HUES48 (cell line): ENCODE data around the gene IQCM.
"Not testable (repeated sequence)": the region's sequence is repeated elsewhere in the genome, so short reads cannot be mapped to it uniquely, and the experiment has no call there.

Source experiments
- H3K27ac ChIP-seq: one replicate; pipeline ENCODE4 v1.7.0; 2013; ENCODE audit warnings: low read depth, low read length, inconsistent platforms
- H3K27me3 ChIP-seq: 2 replicates; pipeline ENCODE4 v1.6.1; 2013; ENCODE audit warnings: mild to moderate bottlenecking, low read length; ENCODE audit not compliant: control insufficient read depth, insufficient read depth
- H3K36me3 ChIP-seq: 2 replicates; pipeline ENCODE4 v1.6.1; 2013; ENCODE audit warnings: low read length; ENCODE audit not compliant: control insufficient read depth, insufficient read depth
- H3K4me1 ChIP-seq: 2 replicates; pipeline ENCODE4 v1.6.1; 2013; ENCODE audit warnings: mild to moderate bottlenecking, low read length; ENCODE audit not compliant: control insufficient read depth, insufficient read depth
- H3K4me3 ChIP-seq: 2 replicates; pipeline ENCODE4 v1.5.1; 2013; ENCODE audit warnings: mild to moderate bottlenecking, low read depth, low read length
- H3K9ac ChIP-seq: 2 replicates; pipeline ENCODE4 v1.6.1; 2013; ENCODE audit warnings: mild to moderate bottlenecking, low read depth, low read length, moderate library complexity
- H3K9me3 ChIP-seq: 2 replicates; pipeline ENCODE4 v1.6.1; 2013; ENCODE audit warnings: low read length; ENCODE audit not compliant: control insufficient read depth, insufficient read depth

The IQCM gene

DNA sequence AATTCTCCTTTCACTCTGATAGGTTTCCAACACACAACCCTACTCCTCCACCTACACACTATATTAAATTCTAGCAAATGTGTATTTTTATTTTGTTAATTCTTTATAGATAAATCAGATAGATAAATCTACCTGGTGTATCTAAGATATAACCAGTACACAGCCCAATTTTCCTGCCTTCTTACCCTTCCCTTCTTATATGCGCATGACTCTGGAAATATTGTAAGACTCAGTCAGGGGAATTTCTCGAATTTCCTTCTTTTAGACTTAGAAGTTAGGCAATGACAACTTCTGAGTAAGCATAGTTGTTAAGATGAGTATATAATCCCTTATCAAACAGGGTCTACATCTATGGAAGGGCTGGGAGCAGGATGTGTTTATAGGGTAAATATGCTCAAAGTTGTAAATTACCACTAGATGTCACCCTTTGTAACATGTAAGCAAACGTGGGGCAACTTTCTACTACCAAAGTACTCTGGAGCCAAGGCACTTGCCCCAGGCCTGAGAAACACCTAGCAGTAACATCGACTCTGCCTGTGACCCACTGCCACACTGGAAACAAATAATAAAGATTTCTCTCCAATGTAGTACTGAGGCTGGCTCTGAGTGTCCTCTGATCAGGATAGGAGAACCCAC lies 444.7 kb downstream of the IQCM start:
- H3K4me1 ChIP-seq = no peaks in the 10 kb centered on the region

DNA sequence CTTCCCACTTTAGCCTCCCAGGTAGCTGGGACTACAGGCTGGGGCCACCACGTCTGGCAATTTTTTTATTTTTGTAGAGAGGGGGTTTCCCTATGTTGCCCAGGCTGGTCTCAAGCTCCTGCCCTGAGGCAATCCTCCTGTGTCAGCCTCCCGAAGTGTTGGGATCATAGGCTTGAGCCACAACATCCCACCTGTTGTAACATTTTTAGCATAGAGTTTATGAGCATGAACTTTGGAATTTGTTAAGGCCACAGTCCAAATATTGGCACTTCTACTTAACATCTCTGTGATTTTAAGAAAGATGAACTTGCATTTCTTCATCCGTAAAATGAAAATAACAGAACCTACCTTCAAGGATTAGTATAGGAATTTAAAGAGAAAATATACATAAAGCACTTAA lies 445.6 kb downstream of the IQCM start:
- Histone ChIP-seq H3K4me3 (no peak overlapping the region), H3K4me1 (no peaks in the 10 kb centered on the region), H3K27me3 (no peaks in the 10 kb centered on the region), H3K9ac (no peak overlapping the region), H3K27ac (no peak overlapping the region), H3K9me3 (no peaks in the 10 kb centered on the region), H3K36me3 (no peaks in the 10 kb centered on the region)

More for the DNA sequence above, 444.7 kb downstream of the IQCM start:
- Histone ChIP-seq H3K27ac (no peak overlapping the region), H3K36me3 (no peaks in the 10 kb centered on the region), H3K27me3 (no peaks in the 10 kb centered on the region), H3K4me3 (no peak overlapping the region), H3K9me3 (no peaks in the 10 kb centered on the region), H3K9ac (no peak overlapping the region)

DNA sequence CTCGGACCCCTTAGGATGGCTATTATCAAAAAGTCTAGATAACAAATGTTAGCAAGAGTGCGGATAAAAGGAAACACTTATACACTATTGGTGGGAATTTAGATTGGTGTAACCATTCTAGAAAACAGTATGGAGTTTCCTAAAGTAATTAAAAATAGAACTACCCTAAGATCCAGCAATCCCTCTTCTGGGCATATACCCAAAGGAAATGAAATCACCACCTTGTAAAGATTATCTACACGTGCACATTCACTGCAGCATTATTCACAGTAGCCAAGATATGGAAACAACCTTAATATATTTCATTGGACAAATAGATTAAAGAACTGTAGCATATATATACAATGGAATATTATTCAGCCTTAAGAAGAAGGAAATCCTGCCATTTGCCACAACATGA lies 462.4 kb downstream of the IQCM start:
- Histone ChIP-seq H3K27me3 (no peaks in the 10 kb centered on the region), H3K9me3 (peaks cover 3% of the 10 kb centered on the region; the same call in 1 of the 2 replicates), H3K36me3 (no peaks in the 10 kb centered on the region), H3K4me1 (no peaks in the 10 kb centered on the region), H3K27ac (no peak overlapping the region), H3K9ac (no peak overlapping the region), H3K4me3 (no peak overlapping the region)

DNA sequence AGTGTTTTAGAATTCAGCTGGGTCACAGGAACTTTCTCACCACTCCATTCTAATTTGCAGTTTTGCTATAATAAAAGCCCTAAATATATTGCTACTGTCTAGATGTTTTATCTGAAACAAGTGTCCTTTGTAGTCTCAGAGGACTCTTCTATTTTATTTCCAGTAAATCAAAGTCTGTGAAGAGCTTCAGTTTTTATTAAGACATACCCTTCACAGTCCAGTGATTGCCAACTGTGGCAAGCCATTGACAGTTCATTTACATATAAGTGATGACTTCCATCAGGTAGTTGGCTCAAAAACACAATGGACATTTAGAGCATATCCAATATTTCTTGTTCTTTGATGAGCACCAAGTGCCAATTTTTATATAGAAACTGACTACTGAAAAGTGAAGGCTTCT lies 466.1 kb downstream of the IQCM start:
- Histone ChIP-seq H3K36me3 (no peaks in the 10 kb centered on the region), H3K4me1 (no peaks in the 10 kb centered on the region), H3K9ac (no peak overlapping the region), H3K4me3 (no peak overlapping the region), H3K27me3 (no peaks in the 10 kb centered on the region), H3K9me3 (peaks cover 3% of the 10 kb centered on the region; the same call in 1 of the 2 replicates), H3K27ac (no peak overlapping the region)

DNA sequence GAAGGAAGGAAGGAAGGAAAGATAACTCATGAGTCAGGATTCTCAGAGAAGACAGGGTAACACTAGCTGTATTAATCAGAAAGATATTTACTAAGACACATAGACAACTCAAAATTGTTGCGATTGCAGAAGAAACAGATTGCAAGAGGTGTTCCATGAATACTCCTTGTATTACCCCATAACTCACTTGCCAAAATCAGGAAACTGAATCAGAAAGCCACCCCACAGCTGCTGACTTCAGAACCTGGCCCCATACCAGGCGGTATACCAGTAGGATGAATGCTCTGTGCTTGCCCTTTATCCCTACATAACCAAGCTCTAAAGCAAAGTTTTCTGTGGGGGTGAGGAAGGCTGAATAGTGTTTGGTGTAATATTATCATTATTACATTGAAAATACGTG lies 468.5 kb downstream of the IQCM start:
- H3K4me1 ChIP-seq = no peaks in the 10 kb centered on the region
- no peaks in the 10 kb centered on the region for H3K36me3 ChIP-seq
- H3K27ac ChIP-seq = no peak overlapping the region
- H3K27me3 ChIP-seq = no peaks in the 10 kb centered on the region
- no peak overlapping the region for H3K4me3 ChIP-seq
- no peaks in the 10 kb centered on the region for H3K9me3 ChIP-seq
- H3K9ac ChIP-seq = no peak overlapping the region

DNA sequence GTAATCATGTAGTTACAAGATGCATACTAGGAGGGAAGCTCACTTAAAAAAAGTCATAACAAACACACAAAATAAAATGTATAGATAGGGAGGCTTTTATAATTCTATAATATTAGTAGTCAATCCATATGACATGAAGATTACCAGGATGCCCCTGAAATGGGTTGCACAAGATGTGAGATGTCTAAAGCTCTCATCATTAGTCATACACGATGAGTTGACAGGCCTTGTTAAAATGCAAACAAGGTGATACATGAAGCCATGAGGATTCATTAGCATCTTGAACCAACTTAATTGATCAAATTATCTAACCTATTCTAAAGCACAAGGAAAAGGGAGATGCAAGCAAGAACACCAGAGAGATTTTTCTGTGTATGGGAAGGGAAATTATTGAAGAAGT lies 470.2 kb downstream of the IQCM start:
- no peaks in the 10 kb centered on the region for H3K36me3 ChIP-seq

DNA sequence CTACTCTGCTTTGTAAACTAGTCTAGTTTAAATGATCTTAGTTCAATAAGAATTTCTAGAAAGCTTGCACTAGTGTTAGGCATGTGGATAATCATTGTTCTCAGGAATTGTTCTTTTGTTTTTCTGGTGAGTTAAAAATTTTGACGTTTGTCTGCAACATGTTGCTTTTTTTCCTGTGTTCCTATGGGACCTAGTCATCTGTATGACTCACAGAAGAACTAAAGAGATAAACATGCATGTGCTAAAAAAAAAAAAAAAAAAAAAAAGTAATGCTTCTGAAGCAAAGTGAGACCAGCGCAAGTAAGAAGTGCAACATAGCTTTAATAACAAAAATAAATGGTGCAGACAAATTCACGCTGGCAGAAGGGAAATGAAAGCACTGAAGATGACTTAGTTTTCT lies 471.2 kb downstream of the IQCM start:
- no peak overlapping the region for H3K4me3 ChIP-seq
- no peaks in the 10 kb centered on the region for H3K27me3 ChIP-seq
- H3K9me3 ChIP-seq = no peaks in the 10 kb centered on the region
- H3K4me1 ChIP-seq = no peaks in the 10 kb centered on the region
- H3K27ac ChIP-seq = no peak overlapping the region
- H3K36me3 ChIP-seq = no peaks in the 10 kb centered on the region
- H3K9ac ChIP-seq = no peak overlapping the region

More for the DNA sequence above, 470.2 kb downstream of the IQCM start:
- Histone ChIP-seq H3K4me3 (no peak overlapping the region), H3K9ac (no peak overlapping the region), H3K4me1 (no peaks in the 10 kb centered on the region), H3K9me3 (no peaks in the 10 kb centered on the region), H3K27me3 (no peaks in the 10 kb centered on the region), H3K27ac (no peak overlapping the region)

DNA sequence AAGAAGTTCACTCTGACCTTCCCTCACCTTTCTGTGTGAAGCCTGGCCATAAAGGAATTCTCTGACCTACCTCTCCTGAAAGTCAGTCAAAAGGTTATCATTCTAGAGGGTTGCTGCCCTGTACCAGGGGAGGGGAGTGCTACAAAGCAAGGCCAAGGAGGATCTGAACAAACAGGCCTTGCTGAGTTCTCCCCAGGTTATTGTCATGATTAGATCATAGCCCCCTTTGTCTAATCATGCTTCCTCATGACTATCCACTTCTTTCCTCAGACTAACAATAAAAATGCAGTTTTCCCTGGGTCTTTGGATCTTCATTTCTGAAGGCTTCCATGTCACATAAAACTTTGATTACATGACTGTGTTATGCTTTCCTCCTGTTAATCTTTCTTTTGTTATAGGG lies 472.0 kb downstream of the IQCM start:
- Histone ChIP-seq H3K9ac (no peak overlapping the region), H3K27ac (no peak overlapping the region), H3K4me3 (no peak overlapping the region), H3K27me3 (no peaks in the 10 kb centered on the region), H3K36me3 (no peaks in the 10 kb centered on the region), H3K9me3 (no peaks in the 10 kb centered on the region), H3K4me1 (no peaks in the 10 kb centered on the region)

DNA sequence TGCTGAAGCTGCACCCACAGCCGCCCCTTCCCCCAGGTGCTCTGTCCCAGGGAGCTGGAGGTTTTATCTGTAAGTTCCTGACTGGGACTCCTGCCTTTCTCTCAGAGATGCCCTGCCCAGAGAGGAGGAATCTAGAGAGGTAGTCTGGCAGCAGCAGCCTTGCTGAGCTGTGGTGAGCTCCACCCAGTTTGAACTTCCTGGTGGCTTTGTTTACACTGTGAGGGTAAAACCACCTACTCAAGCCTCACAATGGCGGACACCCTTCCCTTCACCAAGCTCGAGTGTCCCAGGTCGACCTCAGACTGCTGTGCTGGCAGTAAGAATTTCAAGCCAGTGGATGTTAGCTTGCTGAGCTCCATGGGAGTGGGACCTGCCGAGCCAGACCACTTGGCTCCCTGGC lies 474.5 kb downstream of the IQCM start:
- H3K27ac ChIP-seq, H3K4me1 ChIP-seq, H3K27me3 ChIP-seq, H3K9me3 ChIP-seq, H3K36me3 ChIP-seq, H3K9ac ChIP-seq, H3K4me3 ChIP-seq: not testable (repeated sequence)

DNA sequence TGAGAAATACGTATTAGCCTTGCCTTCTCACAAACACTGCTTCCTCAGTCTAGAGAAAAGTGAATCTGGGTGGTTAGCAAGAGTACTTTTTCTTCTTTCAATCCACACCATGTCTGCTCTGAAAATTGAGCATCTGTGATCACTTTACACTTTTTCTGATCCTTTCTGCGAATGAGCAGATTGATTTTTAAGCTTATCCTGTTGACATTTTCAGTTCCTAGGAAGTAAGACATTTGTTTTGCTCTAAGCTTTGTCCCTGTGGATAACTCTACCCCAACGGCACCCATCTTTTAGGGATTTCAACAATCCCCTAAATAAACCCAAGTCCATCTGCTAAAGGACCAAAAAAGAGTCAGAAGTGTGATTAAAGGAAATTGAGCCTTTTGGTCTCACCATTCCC lies 487.5 kb downstream of the IQCM start:
- no peak overlapping the region for H3K9ac ChIP-seq
- no peaks in the 10 kb centered on the region for H3K27me3 ChIP-seq
- peaks cover 9% of the 10 kb centered on the region for H3K9me3 ChIP-seq
- H3K4me3 ChIP-seq = no peak overlapping the region
- H3K4me1 ChIP-seq = no peaks in the 10 kb centered on the region
- H3K36me3 ChIP-seq = no peaks in the 10 kb centered on the region
- H3K27ac ChIP-seq = no peak overlapping the region

DNA sequence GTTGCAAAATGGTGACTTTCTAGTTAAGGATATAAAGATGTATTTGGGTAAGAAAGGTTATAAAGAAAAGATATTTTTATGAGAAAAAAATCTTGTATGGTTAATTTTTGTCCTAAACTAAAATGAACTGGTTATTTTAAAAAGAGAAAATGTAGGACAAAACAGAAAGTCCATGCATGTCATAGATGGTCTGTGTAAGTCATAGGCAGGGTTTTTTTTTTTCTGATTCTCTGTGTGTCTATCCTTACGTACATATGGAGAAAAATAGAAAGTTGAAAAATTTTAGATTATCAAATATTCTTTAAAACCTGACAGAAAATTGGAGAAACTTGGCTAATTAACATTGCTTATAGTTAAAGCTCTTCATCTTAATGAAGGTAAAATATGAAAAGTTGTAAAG lies 493.4 kb downstream of the IQCM start:
- H3K36me3 ChIP-seq = no peaks in the 10 kb centered on the region
- H3K27me3 ChIP-seq = no peaks in the 10 kb centered on the region
- H3K4me3 ChIP-seq = no peak overlapping the region; the same call in 1 of the 2 replicates
- H3K9ac ChIP-seq = no peak overlapping the region
- no peaks in the 10 kb centered on the region for H3K4me1 ChIP-seq
- H3K9me3 ChIP-seq = peaks cover 48% of the 10 kb centered on the region
- no peak overlapping the region for H3K27ac ChIP-seq

DNA sequence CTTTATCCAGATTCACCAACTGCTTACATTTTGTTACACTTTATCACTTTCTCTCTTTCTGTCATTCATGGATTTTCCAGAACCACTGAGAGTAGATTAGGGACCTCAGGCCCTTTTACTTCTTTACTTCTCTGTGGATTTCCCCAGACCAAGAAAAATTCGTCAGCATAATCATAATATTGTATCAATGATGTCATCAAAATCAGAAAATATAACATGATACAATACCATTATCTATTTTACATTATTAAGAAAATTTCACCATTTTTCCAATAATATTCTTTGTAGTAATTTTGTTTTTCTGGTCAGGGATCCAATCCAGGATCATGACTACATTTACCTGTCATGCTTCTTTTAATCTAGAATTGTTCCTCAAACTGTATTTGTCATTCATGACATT lies 494.2 kb downstream of the IQCM start:
- Histone ChIP-seq H3K9me3 (peaks cover 47% of the 10 kb centered on the region), H3K27ac (no peak overlapping the region), H3K9ac (no peak overlapping the region), H3K4me1 (no peaks in the 10 kb centered on the region), H3K36me3 (no peaks in the 10 kb centered on the region), H3K27me3 (no peaks in the 10 kb centered on the region), H3K4me3 (no peak overlapping the region)
